GM21528 (cell line): ENCODE data around the gene ARHGAP29.
"Not testable (repeated sequence)": the region's sequence is repeated elsewhere in the genome, so short reads cannot be mapped to it uniquely, and the experiment has no call there.

ENCODE experiments used
- ATAC-seq: cut with Tn5 transposase; IDR thresholded peaks from one replicate; pipeline ENCODE4 v1.9.1; 2021; ENCODE audit warnings: mild to moderate bottlenecking, moderate library complexity; ENCODE audit not compliant: unreplicated experiment, low FRiP score

The ARHGAP29 gene

DNA sequence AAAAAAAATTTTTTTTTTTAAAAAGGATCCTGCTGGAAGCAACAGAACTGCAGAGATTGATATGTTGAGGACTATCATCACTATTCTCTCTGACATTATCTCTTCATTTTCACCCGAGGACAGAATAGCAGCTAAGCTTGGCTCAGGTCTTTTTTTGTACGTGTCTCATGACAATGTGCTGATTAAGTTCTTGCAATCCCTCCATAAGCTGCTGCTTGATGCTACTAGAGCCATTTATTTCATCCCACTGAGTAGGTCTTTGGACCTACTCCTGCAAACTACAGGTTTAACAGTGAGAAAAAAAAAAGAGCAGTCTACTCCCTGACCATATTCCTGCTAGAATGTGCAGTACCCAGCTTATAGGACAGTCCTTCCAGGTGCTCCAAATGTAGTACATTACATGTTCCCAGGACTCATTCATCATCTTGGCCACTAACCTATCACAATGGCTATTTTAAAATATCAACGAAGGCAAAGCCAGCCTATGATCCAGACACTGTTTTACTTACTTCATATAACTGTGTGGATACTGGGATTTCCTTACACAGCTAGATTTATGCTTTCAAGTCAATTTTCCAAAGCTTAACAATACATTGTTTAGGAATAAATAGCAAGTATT is 54.1 kb downstream of the ARHGAP29 start:
- ATAC-seq = no peak

DNA sequence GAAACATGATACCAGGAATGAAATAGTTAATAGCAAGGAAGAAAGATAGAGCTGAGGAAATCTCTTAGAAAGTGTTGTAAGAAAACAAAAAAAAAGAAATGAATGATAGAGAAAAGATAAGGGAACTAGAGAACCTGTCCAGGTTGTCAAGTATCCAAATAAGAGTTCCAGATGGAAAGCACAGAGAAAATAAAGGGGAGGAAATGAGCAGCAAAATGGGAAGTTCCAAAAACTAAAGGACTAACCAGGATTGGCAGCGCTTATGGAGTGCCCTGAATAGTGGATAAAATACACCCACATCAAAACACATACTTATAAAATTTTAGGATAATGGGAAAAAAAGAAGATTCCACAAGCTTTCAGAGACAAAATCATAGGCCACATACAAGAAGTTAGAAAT is 55.2 kb downstream of the ARHGAP29 start:
- ATAC-seq = no peak

DNA sequence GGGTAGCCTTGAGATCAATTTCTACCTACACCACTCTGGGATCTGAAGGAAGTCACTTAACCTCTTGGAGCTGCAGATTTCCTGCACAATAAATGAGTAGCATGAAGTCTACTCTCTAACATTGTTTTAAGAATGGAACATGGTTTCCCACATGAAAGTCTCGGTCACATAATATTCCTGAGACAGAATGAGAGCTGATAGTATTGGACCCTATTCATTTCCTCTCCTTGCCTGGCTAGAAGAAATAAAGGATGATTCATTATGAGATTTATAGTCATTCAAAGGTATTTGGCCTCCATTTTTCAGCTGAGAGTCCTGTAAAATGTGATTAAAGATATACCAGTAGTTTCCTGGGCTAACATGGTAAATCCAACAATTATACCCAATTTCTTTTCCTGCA is 56.7 kb downstream of the ARHGAP29 start:
- no peak for ATAC-seq

DNA sequence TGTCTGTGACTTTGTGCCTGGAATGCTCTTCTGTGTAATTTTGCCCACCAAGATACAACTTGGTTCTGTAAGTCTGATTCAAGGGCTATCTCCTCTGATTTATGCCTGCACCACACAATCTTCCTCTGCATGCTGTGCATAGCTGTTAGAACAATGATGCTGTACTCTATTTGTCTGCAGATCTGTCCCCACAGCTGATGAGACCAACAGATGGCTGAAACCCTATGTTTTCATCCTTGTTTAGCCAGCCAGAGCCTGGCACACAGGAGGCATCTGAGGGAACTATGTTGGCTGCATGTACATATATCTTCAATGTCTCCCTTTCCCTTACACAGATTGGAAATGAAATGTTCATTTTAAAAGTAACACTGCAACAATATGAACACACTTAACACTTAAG is 58.5 kb downstream of the ARHGAP29 start:
- ATAC-seq = no peak

DNA sequence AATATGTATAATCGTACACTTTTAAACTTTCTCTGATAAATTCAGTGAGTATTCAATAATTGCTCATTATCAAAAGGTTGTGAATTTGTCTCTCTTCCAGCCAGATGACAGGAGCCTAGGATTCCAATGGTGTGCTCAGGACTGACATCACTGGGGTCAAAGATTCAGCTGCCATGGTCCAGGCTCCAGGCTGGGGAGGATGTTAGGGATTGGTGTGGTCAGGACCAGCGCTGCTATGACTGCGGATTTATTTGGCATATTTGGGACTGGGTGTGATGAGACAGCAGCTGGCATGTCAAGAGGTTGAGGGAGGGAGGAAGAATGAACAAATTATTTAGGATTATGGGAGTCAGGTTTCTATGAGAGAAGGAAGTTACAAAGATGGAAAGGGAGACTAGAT is 68.3 kb downstream of the ARHGAP29 start:
- ATAC-seq = no peak

DNA sequence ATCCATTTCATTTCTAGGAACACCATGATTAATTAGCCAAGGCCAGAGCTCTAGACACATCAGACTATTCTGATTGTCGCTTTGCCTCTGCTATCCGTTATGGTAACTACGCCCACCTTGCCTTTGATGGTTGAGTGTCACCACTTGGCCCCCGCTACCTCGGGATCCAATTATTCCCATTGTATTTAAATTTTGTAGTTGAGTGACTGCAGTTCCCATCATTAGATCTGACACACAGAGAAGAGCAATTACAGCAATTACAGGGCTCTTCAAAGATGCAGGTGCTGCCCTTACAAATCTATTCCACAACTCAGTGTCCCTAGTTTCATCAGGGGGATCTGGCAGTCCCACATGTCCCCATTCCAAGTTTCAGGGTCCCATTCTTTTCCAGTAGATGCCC is 71.5 kb downstream of the ARHGAP29 start:
- ATAC-seq = no peak

DNA sequence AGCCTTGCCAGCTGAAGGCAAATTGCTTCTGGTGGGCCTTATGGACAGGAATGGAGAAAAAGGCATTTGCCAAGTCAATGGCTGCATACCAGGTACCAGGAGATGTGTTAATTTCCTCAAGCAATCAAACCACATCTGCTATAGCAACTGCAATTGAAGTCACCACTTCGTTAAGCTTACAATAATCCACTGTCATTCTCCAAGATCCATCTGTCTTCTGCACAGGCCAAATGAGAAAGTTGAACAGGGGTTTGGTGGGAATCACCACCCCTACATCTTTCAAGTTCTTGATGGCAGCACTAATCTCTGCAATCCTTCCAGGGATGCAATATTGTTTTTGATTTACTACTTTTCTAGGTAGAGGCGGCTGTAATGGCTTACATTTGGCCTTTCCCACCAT is 72.5 kb downstream of the ARHGAP29 start:
- not testable (repeated sequence) for ATAC-seq

DNA sequence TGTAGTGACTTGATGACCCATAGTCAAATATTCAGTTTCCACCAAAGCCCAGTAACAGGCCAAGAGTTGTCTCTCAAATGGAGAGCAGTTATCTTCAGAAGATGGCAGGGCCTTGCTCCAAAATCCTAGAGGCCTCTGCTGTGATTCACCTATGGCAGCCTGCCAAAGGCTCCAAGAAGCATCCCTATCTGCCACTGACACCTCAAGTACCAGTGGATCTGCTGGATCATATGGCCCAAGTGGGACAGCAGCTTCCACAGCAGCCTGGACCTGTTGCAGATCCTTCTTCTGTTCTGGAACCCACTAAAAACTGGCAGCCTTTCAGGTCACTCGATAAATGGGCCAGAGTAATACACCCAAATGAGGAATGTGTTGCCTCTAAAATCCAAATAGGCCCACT is 73.3 kb downstream of the ARHGAP29 start:
- not testable (repeated sequence) for ATAC-seq

DNA sequence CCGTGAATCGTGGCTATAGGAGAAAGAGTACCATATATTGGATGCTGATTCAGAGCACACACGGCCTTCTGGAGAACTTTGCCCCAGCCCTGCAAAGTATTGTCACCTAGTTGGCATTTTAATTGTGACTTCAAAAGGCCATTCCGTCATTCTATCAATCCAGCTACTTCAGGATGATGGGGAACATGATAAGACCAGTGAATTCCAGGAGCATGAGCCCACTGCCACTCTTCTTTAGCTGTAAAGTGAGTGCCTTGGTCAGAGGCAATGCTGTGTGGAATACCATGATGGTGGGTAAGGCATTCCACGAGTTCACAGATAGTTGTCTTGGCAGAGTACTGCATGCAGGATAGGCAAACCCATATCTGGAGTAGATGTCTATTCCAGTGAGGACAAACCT is 74.1 kb downstream of the ARHGAP29 start:
- not testable (repeated sequence) for ATAC-seq

DNA sequence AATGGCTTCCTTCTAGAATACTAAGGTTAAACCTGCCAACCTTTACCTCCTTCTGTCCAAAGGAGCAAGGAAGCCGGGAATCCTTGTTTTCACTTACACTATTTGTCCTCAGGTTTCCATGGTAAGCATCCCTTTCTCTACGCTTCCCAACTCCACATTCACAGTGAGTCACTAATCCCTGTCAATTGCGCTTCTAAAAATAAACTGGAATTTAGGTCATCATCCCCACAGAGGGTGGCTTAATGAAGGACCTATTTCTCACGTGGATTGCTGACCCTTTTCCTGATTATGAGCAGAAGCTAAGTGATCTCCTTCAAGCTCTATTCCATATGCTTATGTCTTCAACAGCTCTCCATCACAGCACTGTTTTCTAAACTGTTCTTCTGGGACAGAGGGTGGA is 76.6 kb downstream of the ARHGAP29 start:
- no peak for ATAC-seq

DNA sequence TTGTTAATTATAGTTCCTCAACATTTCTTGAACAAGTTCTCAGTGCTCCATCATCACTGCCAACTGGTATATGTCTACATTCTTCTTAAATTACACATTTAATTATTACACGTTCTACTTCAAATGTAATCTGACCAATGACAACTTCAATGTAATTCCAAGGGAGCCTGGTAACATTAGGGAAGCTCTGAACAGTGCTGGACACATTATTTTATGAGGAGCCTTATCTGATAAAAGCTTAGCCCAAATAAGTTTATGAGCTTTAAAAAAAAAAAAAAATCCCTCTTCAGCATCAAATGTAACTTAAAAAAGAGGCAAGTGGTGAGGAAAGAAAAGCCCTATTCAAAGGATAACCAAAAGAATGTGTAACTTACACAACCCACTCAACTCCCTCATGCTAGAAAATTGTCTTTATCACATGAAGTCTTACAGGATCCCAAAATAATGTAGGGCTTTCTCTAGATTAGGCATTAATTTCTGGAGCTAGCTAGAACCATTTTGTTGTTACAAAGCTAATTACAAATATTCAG is 81.2 kb downstream of the ARHGAP29 start:
- no peak for ATAC-seq

DNA sequence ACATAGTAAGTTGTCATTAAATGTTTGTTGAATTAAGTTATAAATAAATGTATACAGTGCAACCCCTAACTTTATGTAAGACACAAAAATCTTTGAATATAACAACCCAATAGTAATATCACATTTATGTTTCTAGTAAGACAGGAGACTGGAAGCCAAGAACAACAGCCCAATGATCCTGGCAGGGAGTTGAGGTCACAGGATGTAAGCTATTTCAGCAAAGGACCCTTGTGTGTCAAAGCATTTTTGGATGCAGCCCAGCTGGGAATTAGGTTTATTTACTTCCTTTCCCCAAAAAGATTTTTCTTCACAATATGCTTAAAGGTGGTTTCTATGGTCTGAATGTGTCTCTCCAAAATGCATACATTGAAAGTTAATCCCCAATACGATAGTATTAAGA is 82.4 kb downstream of the ARHGAP29 start:
- no peak for ATAC-seq

DNA sequence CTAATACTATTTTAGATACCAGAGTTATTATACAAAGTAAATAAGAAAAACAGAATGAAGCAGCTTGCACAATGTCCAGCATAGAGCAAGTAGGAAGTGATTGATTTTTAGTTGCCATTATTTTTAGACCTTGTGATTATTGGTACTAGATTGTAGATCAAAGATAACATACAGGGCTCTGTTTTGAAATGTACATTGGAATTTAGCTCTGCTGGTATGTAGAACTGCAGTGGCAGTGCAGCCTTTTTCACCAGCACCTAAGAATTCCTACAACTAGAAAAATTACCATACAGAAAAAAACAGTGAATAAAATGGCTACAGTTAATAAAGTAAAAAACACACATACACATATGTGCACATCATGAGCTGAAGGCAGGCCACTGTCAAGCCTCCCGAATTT is 84.3 kb downstream of the ARHGAP29 start:
- ATAC-seq = no peak

DNA sequence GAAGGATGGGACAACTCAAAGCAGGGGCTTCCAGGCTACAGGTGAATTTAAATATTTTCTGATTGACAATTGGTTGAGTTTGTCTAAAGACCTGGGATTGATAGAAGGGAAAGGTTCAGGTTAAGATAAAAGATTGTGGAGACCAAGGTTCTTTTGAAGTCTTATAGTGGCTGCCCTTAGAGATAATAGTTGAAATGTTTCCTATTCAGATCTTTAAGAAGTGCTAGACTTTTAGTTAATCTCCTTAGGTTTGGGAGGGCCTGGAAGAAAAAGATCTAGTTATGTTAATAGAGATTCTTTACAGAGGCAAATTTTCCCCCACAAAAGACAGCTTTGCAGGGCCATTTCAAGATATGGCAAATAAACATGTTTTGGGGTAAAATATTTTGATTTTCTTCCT is 88.2 kb downstream of the ARHGAP29 start:
- ATAC-seq = not testable (repeated sequence)

DNA sequence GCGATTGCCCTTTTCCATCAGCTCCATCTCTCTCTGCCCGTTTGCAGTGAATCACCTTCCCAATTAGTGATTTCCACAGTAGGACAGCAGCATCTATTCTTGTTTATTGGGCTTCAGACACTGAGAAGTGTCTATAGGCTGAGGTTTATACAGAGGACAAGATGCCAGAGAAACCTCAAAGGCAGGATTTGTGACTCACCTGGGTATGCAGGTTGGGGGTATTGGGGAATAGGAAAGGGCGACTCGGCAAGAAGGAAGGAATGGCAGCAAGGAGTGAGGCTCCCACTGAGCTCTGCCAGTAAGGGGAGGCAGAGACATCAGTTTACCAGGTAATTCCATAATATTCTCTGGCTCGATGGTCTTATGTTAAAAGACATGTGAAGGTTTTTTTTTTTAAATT is 91.1 kb downstream of the ARHGAP29 start:
- no peak for ATAC-seq

DNA sequence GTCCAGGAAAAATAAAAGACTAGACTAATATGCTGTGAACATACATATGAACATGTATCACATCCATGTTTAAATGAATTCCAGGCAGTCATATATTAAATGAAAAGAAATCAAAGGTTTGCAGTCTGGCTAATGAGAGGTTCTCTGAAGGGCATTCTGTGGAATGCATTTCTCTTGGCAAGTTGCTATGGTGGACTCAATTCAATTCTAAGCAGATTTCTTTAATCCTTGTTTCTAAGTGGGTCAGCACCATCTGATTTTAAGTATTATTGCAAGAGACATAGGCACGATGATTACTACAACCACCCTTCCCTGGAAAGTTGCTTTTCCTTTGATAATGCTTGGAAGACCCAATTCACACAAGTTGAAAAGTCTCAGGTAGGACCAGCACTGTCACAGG is 92.5 kb downstream of the ARHGAP29 start:
- no peak for ATAC-seq

DNA sequence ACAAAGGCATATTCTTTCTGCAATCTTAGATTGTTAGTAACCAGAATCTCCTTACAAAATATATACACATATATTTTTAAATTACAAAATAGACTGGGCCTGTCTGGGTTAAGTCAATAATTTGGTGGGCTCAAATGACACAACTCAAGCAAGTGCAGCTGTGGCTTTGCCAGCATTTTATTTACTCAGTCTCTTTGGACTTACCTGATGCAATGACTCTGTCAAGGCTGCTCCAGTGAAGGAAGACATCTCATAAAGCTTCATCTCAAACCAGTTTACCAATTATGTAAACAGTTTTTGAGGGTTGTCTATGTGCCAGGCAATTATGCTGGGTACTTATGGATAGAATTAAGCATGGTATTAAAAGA is 93.6 kb downstream of the ARHGAP29 start:
- no peak for ATAC-seq

DNA sequence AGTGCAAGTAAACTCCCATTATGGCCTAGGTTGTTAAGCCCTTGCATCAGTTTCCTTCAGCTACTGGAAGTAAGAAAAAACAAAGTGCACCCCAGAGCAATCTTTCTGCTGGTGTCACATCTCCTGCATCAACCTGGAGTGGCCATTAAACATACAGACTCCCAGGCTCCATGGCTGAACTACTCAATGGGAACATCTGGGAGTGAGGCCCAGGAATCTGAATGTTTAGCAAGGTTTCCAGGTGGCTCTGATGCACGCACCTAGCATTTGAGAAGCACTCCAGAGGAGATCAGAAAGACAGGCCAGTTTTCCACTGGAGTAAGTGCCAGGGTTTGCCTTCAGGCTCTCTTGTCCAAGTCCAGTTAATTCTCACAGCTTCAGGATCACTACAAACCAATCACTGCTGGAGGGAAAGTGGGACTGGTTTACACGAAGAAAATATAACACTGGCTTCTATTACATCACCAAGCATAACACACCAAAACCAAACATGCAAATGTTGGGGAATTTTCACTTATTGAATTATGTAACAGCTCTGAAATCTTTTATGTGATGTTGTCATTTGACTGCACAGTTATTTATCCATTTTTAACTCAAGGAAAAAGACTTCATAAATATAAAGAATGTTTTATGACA is 94.1 kb downstream of the ARHGAP29 start:
- ATAC-seq = no peak

DNA sequence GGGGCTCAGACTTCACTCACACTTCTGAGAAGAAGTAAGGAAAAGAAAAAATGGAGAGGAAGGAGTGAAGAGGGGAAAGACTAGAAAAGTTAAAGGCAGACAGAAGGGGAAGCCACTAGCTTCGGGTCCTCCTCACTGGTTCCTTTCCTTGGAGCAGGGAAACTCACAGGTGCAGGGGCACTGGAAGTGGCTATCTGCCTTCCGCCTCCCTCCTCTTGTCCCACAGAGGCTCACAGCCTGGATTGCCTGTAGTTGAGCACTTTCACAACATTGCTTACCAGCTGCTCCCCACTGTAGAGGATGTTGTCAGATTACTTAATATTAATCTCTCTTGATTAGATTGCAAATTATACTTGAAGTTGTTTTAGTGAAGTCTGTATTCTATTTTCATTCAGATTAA is 94.8 kb downstream of the ARHGAP29 start:
- no peak for ATAC-seq

DNA sequence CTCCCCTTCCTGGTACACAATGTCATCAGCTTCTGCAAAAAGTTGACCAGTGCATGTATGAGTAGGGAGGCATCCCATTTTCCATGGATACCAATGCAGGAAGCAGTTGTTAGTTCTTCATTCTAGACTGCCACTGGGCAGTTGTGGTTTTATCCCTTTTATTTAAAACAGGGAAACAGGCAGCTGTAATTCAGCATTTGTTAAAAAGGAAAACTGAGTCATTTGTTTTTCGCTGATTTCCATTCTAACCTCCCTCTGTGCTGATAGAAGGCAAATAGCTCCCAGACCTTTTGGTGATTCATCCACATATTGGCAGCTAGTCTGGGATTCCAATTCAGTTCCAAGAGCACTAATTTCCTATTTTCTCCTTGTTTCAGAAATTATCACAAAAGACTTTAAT is 95.4 kb downstream of the ARHGAP29 start:
- ATAC-seq = no peak

DNA sequence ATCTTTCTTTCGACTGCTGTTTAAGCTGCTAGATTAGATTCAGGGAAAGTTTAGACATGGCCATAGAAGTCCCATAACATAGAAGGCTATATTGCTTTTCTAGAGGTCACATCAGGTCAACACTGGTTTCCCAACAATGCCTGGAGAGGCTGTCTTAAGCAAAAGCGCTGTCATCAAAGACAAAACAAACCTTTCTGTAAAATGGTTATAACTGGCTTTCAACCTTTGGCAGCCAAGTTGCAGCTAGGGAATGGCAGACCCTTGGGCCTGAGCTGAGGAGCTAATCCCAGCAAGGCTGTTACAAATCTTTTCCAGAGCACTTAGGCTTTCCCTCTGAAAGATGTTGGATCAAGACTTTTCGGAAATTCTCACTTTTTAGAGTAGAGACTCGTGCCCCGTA is 105.3 kb downstream of the ARHGAP29 start:
- ATAC-seq = no peak

DNA sequence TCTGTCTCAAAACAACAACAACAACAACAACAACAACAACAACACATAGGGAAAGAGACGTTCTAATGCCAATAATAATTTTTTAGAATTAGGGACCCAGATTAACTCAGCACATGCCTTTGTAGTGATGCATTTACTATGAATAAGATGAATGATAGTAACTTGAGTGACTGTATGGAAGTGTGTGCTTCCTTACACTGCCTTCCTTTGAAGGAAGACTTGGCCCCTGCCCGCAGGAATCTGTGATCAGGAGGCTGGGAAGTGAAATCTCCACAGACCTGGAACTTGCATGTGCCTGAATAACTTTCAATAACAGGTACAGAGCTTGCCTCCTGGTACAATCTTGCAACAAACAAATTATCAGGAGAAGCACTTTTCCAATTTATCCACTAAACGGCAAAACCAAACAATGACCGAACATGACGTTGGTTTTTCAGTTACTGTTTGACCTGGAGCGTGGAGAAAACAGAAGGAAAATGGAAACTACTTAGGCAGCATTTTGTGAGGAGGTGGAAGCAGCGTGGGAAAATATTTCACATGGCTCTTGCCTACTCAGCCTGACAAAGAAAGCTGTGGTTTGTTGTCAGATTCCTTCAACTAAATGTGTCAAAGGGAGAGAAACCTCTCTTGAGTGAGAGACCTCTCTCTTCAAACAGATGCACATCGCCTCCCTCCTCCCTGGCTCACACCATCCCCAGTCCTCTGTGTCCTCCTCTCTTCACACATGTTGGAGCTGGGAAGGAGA is 106.4 kb downstream of the ARHGAP29 start:
- no peak for ATAC-seq
